A549 (cell line): ENCODE data around the gene TGFBR1. TPM values are rescaled to one million over a fixed set of nuclear protein-coding genes. Genes with fewer than 3 reads are reported as not detected.

Experiments used
- ATAC-seq, 2 experiments: fragments of 200-7000 bp in 1 of 2; fragments of >200 bp in 1 of 2; cut with Nextera tagmentation in 1 of 2; cut with Tn5 transposase in 1 of 2; 3 replicates each; pipeline versions ENCODE4 v1.8.0 to v1.9.1; 2018 to 2020; ENCODE audit warnings: mild to moderate bottlenecking in 1 of 2, moderate library complexity in 1 of 2
- CTCF ChIA-PET: fragments of 300-600 bp; sonication (Branson Sonifier 250); formaldehyde crosslinking; extraction: SDS; loops from one replicate; lab custom pipeline; 2021; ENCODE audit warnings: antibody characterized with exemption, inconsistent platforms; lab: Yijun Ruan, JAX
- POLR2A ChIA-PET: fragments of 350-600 bp; formaldehyde crosslinking; extraction: SDS; loops from one replicate; lab custom pipeline; 2021; ENCODE audit warnings: antibody characterized with exemption, inconsistent platforms; lab: Yijun Ruan, JAX
- DNase-seq, 2 experiments: peaks; one replicate each; pipeline versions ENCODE4 v3.0.0 to v3.0.0-alpha.2; 2011 to 2016; ENCODE audit warnings: low read depth in 1 of 2, low spot score in 1 of 2
- FAIRE-seq: peaks from 2 replicates; lab custom pipeline; 2011; peaks lifted over from hg19 to GRCh38; lab: Jason Lieb, UNC
- H3K27ac ChIP-seq, 2 experiments: fragments of >200 bp; sonication (Bioruptor Twin); formaldehyde crosslinking; 3 replicates each; pipeline ENCODE4 v1.5.1; 2016 to 2017
- H3K4me1 ChIP-seq: fragments of >200 bp; sonication (Bioruptor Twin); formaldehyde crosslinking; 3 replicates; pipeline ENCODE4 v1.6.1; 2016
- H3K4me2 ChIP-seq: fragments of >200 bp; sonication (Bioruptor Twin); formaldehyde crosslinking; 3 replicates; pipeline ENCODE4 v1.6.1; 2016
- H3K4me3 ChIP-seq: fragments of >200 bp; sonication (Bioruptor Twin); formaldehyde crosslinking; 3 replicates; pipeline ENCODE4 v1.5.1; 2016
- H3K9me3 ChIP-seq: fragments of >200 bp; sonication (Bioruptor Twin); formaldehyde crosslinking; 3 replicates; pipeline ENCODE4 v1.6.1; 2016
- BHLHE40 ChIP-seq: IDR thresholded peaks from 2 replicates; pipeline ENCODE4 v1.6.1; 2012; ENCODE audit warnings: low read depth, low read length, inconsistent platforms
- CBX8 ChIP-seq: fragments of 200-600 bp; sonication (generic); IDR thresholded peaks from 2 replicates; pipeline ENCODE4 v1.6.1; 2016
- CEBPB ChIP-seq, 2 experiments: fragments of >200 bp in 1 of 2; sonication (Bioruptor Twin) in 1 of 2; formaldehyde crosslinking in 1 of 2; IDR thresholded peaks; 2 replicates each; pipeline ENCODE4 v1.6.1; 2012 to 2016
- FOSB ChIP-seq: fragments of 250-450 bp; sonication (Bioruptor Pico); IDR thresholded peaks from 2 replicates; pipeline ENCODE4 v1.5.0; 2020; ENCODE audit warnings: mild to moderate bottlenecking, moderate library complexity
- HDAC2 ChIP-seq: fragments of 200-600 bp; sonication (generic); IDR thresholded peaks from 2 replicates; pipeline ENCODE4 v1.6.1; 2016
- HOXA7 ChIP-seq: fragments of 250-450 bp; sonication (Bioruptor Pico); IDR thresholded peaks from 2 replicates; pipeline ENCODE4 v1.5.0; 2020; ENCODE audit warnings: mild to moderate bottlenecking, moderate library complexity
- JUNB ChIP-seq: fragments of >200 bp; sonication (Bioruptor Twin); formaldehyde crosslinking; IDR thresholded peaks from 2 replicates; pipeline ENCODE4 v1.6.1; 2016
- KDM1A ChIP-seq: fragments of 200-600 bp; sonication (generic); IDR thresholded peaks from 2 replicates; pipeline ENCODE4 v1.6.1; 2016; ENCODE audit warnings: low read depth, mild to moderate bottlenecking
- KDM5A ChIP-seq: fragments of 200-600 bp; sonication (generic); IDR thresholded peaks from 2 replicates; pipeline ENCODE4 v1.6.1; 2016; ENCODE audit warnings: antibody characterized with exemption, mild to moderate bottlenecking
- NR3C1 ChIP-seq: fragments of >200 bp; sonication (Bioruptor Twin); formaldehyde crosslinking; IDR thresholded peaks from 3 replicates; pipeline ENCODE4 v1.6.1; 2017
- POLR2AphosphoS2 ChIP-seq: conservative IDR thresholded peaks from 2 replicates; pipeline ENCODE4 v1.6.1; 2012; ENCODE audit warnings: low read length, improper control_type of control experiment, inconsistent platforms
- RAD21 ChIP-seq, 2 experiments: fragments of >200 bp in 1 of 2; sonication (Bioruptor Twin) in 1 of 2; formaldehyde crosslinking in 1 of 2; IDR thresholded peaks in 1 of 2; conservative IDR thresholded peaks in 1 of 2; 2 replicates in 1 of 2; 3 replicates in 1 of 2; pipeline ENCODE4 v1.6.1; 2012 to 2018; ENCODE audit warnings: inconsistent platforms in 1 of 2
- RARB ChIP-seq: fragments of 250-450 bp; sonication (Bioruptor Pico); IDR thresholded peaks from 2 replicates; pipeline ENCODE4 v1.8.0; 2021; ENCODE audit warnings: mild to moderate bottlenecking, moderate library complexity
- TFCP2L1 ChIP-seq: fragments of 250-450 bp; sonication (Bioruptor Pico); IDR thresholded peaks from 2 replicates; pipeline ENCODE4 v1.5.0; 2021; ENCODE audit warnings: mild to moderate bottlenecking
- whole genome bisulfite sequencing: methylation state at CpG from one replicate; pipeline ENCODE4 v1.1.6; 2017; ENCODE audit errors: missing lambda C conversion rate; 5-methylcytosine and 5-hydroxymethylcytosine counted together
- polyA plus RNA-seq, 4 experiments: library from polyadenylated mRNA; depleted of rRNA in 3 of 4; stranded (reverse); fragments of >200 nt; fragmentation: RNase III in 1 of 4; extraction: RNeasy Plus Mini Kit Qiagen cat#74134 plus additional on column Dnase treatment in 1 of 4; gene quantifications; 2 replicates in 3 of 4; 3 replicates in 1 of 4; pipeline ENCODE4 v1.2.3, GENCODE V29; 2011 to 2017
- TF ChIP-seq, protein P1 (sequence below): IDR thresholded peaks from 2 replicates; pipeline ENCODE4 v1.6.1; 2012; ENCODE audit warnings: low read depth, borderline replicate concordance
- TF ChIP-seq, protein P2 (sequence below): fragments of 250-450 bp; sonication (Bioruptor Pico); IDR thresholded peaks from 2 replicates; pipeline ENCODE4 v1.5.0; 2021; ENCODE audit warnings: mild to moderate bottlenecking, moderate library complexity, borderline replicate concordance

Gene TGFBR1
- polyA plus RNA-seq, 2 of the 4 experiments (the other 2 are of a cell fraction), result 25.8 to 45.5 TPM

DNA sequence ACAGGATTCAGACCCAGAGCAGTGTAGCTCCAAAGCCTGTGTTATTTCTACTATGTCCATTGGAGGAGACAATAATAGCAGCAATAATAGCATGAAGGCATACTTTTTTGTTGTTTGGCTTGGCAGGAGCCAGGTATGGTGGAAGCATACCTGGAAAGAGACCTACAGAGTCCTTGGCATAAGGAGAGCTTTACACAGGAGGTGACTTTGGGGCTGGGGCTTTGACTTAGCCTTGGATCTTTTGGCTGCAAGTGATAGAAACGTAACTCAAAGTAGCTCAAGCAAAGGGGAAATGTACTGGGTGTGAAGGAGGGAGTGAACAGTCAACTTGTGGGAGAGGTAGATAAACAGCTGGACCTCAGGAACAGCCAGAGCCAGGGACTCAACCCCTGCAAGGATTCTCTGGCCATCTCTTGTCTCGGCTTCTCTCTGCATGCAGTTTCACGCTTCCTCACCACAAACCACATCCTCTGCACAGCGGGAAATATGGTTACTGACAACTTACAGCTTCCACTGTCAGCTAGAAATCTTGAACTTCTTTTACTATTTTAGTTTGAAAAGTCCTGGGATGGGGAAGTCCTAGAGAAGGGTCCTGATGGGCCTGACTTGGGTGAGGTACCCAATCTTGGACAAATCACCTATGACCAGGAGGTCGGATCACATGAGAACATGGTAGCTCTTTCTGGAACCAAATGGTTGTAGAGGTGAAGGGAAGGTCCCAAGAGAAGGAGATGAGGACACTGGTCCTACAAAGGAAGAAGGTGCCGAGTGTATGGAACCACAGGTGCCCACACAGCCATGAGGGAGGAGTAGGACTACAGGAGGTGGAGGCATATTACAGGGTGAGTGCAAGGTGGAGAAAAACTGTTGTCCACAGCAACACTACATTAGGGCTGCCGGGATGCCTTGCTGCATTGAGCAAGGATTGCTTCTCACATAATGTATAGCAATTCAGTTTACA lies 47.0 kb upstream of the TGFBR1 start:
- H3K27ac ChIP-seq, result no peak overlapping the region
- H3K4me1 ChIP-seq, result 0 out of 3 replicates have a peak, but pooled peaks cover 6% of the 10 kb centered on the region
- H3K4me2 ChIP-seq, result no peak overlapping the region
- TF ChIP-seq, protein P1, sequence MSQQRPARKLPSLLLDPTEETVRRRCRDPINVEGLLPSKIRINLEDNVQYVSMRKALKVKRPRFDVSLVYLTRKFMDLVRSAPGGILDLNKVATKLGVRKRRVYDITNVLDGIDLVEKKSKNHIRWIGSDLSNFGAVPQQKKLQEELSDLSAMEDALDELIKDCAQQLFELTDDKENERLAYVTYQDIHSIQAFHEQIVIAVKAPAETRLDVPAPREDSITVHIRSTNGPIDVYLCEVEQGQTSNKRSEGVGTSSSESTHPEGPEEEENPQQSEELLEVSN, result no peak
- no peak for TF ChIP-seq FOSB
- no peak for TF ChIP-seq CEBPB (IDR thresholded peaks at IDR 0.05)
- no peak for TF ChIP-seq BHLHE40
- TF ChIP-seq HOXA7, result no peak
- TF ChIP-seq, all 56 proteins: peak for 0
- whole genome bisulfite sequencing, result 57% methylated on average over 7 of the region's 7 CpGs
- ChIA-PET CTCF (interaction anchor here (1.2 kb wide), 1 partner anchor 39 kb away, joined by 3 read pairs; no protein-coding TSS in a partner anchor), POLR2A (interaction anchor here (0.5 kb wide), 1 partner anchor 9 kb away, joined by 5 read pairs; no protein-coding TSS in a partner anchor)
- ATAC-seq (no peak), FAIRE-seq (no peak), DNase-seq (no peak)
- Histone ChIP-seq H3K9me3 (no peaks in the 10 kb centered on the region), H3K4me3 (no peak overlapping the region)

DNA sequence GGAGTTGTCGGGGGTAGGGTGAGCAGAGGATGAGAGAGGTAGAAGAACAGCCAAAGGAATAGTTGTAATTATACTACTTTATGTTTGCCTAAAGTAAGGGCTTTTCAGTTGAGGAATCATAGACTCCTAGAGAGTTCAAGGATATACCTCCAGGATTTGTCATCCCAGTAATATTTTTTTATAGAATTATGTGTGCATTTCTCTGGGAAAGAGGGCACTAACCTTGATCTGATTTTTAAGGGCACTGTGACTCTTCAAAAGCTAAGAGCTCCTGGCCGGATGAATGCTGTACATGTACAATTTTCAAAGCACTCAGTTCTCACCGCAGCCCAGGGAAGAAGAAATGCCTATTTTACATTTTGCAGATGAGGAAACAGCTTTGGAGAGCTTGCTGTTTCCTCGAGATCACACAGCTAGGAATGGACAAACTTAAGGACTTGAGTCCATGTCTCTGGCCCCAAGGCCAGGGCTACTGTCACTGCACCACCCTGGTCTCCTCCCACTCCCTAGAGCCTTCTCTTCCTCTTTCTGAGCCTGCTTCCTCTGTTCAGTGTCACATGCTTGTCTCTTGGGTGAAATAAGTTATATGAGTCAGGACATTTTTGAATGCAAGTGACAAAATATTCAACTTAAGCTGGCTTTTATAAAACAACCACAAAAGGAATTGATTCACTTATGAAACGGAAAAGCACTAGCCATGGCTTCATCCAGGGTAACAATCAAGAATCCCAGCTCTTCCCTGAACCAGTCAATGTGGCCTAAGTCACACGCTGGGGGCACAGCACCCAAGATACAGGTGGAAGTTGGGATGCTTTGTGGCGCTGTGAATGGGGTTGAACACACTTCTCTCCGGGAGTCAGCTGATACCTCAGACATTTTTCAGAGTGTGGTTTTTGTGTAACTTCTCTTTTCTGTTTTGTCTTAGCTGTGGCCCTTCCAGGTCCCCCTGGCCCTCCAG lies 45.7 kb upstream of the TGFBR1 start:
- WGBS, result 33% methylated on average over 8 of the region's 8 CpGs
- no peak for TF ChIP-seq KDM5A
- TF ChIP-seq NR3C1, result no peak
- no peak for TF ChIP-seq HDAC2
- TF ChIP-seq RARB, result no peak
- no peak for TF ChIP-seq RAD21 (conservative IDR thresholded peaks at IDR 0.05 in 1 of 2, IDR thresholded peaks at IDR 0.05 in 1 of 2)
- no peak for TF ChIP-seq POLR2AphosphoS2
- TF ChIP-seq CBX8, result no peak
- no peak for TF ChIP-seq TFCP2L1 (CRISPR knock-in tag)
- no peak for TF ChIP-seq JUNB
- TF ChIP-seq KDM1A, result no peak
- TF ChIP-seq, protein P2, sequence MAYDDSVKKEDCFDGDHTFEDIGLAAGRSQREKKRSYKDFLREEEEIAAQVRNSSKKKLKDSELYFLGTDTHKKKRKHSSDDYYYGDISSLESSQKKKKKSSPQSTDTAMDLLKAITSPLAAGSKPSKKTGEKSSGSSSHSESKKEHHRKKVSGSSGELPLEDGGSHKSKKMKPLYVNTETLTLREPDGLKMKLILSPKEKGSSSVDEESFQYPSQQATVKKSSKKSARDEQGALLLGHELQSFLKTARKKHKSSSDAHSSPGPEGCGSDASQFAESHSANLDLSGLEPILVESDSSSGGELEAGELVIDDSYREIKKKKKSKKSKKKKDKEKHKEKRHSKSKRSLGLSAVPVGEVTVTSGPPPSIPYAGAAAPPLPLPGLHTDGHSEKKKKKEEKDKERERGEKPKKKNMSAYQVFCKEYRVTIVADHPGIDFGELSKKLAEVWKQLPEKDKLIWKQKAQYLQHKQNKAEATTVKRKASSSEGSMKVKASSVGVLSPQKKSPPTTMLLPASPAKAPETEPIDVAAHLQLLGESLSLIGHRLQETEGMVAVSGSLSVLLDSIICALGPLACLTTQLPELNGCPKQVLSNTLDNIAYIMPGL (CRISPR knock-in tag), result no peak
- TF ChIP-seq, all 56 proteins: peak for 0
- POLR2A ChIA-PET, result no interaction called here
- CTCF ChIA-PET, result interaction anchor here (1.0 kb wide), 1 partner anchor 84 kb away, joined by 3 read pairs; no protein-coding TSS in a partner anchor
- no peak overlapping the region for H3K4me3 ChIP-seq
- H3K9me3 ChIP-seq, result no peaks in the 10 kb centered on the region
- ATAC-seq (no peak), FAIRE-seq (no peak), DNase-seq (no peak)
- no peak overlapping the region for H3K27ac ChIP-seq
- no peak overlapping the region for H3K4me2 ChIP-seq
- 0 out of 3 replicates have a peak, but pooled peaks cover 6% of the 10 kb centered on the region for H3K4me1 ChIP-seq

DNA sequence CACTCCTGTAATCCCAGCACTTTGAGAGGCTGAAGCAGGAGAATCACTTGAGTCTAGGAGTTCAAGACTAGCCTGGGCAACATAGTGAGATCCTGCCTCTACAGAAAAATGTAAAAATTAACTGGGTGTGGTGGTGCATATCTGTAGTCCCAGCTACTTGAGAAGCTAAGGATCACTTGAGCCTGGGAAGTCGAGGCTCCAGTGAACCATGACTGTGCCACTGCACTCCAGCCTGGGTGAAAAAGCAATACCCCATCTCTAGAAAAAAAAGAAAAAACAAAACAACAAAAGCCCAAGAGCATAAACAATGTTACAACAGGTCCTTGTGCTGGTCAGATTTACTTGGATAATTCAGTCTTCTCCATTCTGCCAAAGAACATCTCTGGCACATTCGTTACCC lies 44.3 kb upstream of the TGFBR1 start:
- ATAC-seq (no peak), DNase-seq (no peak), FAIRE-seq (no peak)
- Histone ChIP-seq H3K4me1 (no peaks in the 10 kb centered on the region), H3K9me3 (no peaks in the 10 kb centered on the region), H3K4me3 (no peak overlapping the region), H3K4me2 (no peak overlapping the region), H3K27ac (no peak overlapping the region)
- TF ChIP-seq TFCP2L1 (CRISPR knock-in tag), result no peak
- CTCF ChIA-PET, result no interaction called here
- POLR2A ChIA-PET, result no interaction called here
- WGBS, result 12% methylated on average over 2 of the region's 2 CpGs
